HG03060 (cell line): ENCODE data around the gene RASL12.
"Not testable (repeated sequence)": the region's sequence is repeated elsewhere in the genome, so short reads cannot be mapped to it uniquely, and the experiment has no call there.

Experiments
- ATAC-seq: cut with Tn5 transposase; IDR thresholded peaks from one replicate; pipeline ENCODE4 v1.9.1; 2021; ENCODE audit warnings: low read depth, moderate number of reproducible peaks; ENCODE audit not compliant: unreplicated experiment

The RASL12 gene

GRCh38 chr15:65057549-65057940 is 10.2 kb downstream of the RASL12 start:
- ATAC-seq: no peak

DNA sequence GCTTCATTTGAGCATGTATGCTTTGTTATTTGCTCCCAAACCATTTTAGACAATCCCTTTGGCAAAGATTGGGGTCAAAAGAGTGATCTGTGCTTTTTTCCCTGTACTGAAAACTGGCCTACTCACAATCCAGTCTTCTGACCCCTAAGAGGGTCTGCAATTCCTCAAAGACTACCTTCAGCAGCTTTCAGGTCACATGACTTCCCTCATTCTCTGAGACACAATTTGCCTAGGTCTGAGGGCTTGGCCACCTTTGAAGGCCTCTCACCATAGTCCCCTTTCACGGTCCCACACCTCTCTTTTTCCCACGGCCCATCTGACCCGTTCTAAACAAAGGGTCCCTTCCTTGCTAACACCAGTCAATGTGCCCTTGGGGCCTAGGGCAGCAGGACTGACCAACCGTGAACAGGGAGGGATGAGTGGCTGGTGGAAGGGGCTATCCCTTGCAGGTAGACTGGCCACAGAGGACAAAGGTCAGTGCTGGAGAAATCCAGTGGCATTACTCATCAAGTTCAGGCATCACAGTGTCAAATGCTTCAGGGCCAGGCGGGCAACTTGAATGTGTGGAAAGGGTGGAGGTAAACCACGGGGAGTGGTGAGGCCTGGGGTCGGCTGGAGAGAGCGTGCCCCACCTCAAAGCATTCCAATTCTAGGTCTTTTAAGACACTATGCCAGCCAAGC is 10.8 kb downstream of the RASL12 start:
- ATAC-seq: no peak

DNA sequence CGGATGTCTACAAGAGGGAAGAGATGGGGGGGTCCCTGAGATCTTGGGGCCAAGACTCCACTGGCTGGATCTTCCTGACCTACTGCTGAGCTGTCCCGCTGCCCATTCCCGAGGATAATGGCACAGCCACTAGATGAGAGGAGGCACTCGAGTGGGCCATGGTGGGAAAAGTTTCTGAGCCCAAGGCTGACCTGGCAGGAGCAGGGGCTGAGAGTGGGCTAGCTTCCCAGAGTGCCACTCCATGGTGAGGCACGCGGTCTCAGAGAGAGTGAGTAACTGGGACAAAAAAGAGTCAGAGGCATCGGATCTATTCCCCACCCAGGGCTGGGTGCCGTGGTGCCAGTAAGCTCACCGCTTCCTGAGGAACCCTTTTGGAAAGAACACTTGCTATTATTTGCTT is 11.7 kb downstream of the RASL12 start:
- no peak for ATAC-seq

DNA sequence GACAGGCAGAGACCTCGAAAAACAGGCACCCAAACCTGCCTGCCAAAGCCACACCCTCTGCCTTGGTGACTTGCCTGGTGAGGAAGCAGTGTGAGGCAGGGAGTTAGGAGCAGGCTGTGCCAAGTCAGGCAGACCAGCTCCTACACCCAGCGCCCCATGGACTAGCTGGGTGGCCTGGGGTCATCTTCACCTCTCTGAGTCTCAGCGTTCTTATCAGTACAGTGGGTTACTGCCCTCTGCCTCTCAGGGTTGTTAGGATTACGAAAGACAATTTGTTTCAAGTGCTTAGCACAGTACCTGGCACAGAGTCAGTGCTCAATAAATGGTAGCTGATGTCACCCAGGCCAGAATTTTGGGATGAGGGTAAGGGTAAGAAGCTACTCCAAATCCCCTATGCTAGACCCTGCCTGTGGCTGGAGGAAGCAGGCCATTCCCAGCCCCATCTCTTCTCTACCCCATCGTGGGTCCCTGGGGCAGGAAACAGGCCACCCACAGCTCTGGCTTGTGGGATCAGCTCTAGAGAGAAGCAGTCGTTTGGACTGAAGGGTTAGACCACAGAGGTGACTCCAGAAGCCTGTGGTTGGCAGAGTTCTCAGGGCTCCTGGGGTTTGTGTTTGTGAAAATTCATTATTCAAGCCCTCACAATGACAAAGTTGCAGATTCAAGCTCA is 12.5 kb downstream of the RASL12 start:
- no peak for ATAC-seq

- no peak for ATAC-seq
Measured at GRCh38 chr15:65054333-65055200, 13.2 kb downstream of the RASL12 start.

DNA sequence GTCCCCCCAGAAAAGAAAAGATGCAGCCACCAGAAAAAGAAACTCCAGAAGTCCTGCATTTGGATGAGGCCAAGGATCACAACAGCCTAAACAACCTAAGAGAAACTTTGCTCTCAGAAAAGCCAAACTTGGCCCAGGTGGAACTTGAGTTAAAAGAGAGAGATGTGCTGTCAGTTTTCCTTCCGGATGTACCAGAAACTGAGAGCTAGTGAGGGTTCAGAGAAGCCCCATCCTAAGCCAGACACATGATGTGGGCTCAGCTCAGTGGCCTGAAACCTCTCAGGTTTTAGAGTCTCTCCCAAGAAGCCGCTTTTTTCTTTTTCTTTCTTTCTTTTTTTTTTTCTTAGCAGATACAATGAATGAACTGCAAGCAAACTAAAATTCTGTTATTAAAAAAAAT is 14.8 kb downstream of the RASL12 start:
- ATAC-seq: no peak

- ATAC-seq: no peak
Measured at GRCh38 chr15:65051266-65051665, 16.5 kb downstream of the RASL12 start.

DNA sequence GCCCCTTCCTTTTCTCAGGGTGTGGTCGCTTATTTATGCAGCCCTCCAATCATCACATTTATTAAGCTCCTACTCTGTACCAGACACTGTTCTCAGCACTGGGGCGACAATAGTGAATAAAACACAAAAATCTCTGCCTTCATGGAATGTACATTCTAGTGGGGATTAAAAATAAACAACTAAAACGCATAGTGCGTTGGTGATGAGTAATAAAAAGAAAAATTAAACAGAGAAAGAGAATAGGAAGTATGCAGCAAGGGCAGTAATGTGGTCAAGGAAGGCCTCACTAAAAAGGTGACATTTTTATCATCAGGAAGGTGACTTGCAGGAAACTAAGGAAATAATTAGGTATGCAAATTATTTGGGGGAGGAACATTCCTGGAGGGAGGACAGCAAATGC is 17.5 kb downstream of the RASL12 start:
- ATAC-seq: no peak

DNA sequence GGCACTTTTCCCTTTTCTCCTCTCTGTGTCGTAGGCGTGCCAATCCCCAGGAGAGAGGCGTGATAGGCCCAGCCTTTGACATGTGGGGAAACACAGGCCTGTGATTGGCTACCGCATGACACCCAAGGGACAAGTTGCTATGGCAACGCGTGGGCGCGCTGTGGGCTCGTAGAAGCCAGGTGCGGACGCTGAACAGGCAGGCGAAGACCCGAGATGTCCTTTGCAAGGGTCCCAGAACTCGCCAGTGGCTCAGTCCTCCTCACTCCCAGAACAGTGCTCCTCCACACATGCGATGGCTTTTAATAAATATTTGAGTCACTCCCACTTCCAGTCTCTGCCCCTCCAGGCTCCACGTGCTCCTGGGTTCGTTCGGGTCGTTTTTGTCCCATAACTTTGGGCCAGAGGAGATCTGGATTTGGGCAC is 18.4 kb downstream of the RASL12 start:
- peak; percentile 78 for ATAC-seq

- ATAC-seq: no peak
Measured at GRCh38 chr15:65048241-65048640, 19.6 kb downstream of the RASL12 start.

DNA sequence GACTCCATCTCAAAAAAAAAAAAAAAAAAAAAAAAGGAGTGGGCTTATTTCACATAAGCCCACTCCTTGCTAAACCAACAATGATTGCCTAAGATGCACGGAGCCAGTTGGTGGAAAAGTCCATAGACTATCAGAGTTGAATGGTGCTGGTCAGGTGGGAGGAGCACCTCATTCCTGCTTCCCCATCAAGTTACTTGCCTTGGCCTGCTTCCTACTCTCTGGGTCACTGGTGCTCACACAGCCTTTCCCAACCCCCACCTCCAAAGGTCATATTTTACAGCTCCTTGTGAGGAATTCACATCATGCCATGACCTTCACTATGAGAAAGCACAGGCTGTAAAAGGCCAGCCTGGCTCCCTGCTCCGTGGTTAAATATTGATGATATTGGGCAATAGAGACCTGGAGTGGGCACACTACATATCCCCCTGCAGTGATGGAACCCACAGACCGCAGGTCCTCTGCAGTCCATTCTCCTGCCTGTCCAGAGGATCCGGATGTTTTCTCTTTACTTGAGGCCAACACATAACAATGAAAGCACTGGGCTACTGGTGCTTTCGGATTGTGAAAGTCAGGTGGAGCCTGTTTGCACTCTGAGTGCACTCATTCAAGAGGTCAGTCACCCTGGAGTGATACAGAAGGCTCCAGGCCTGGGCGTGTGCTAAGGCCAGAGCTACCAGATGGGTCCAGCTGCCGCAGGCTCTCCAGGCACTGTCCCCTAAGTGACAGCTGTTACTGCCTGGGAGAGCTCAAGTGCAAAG is 22.9 kb downstream of the RASL12 start, which contains the start of gene SLC51B:
SLC51B (plus strand) TSS at position 664 of the 758 bp plus-strand sequence. CDS start 4,618 bp downstream, outside the sequence.
- ATAC-seq: no peak

DNA sequence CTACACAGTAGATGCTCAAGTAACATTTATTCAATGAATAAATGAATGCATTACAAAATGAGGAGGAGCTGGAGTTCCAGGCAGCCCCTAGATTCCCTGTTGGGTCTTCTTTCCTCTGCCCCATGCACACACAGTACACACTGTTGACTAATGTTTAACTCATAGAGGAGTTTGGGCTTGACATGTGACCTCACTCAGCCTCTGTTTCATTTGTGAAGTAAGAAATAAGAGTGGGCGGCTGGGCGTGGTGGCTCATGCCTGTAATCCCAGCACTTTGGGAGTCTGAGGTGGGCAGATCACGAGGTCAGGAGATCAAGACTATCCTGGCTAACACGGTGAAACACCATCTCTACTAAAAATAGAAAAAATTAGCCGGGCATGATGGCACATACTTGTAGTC is 23.6 kb downstream of the RASL12 start:
- not testable (repeated sequence) for ATAC-seq

GRCh38 chr15:65042776-65043327 is 24.9 kb downstream of the RASL12 start:
- no peak for ATAC-seq

DNA sequence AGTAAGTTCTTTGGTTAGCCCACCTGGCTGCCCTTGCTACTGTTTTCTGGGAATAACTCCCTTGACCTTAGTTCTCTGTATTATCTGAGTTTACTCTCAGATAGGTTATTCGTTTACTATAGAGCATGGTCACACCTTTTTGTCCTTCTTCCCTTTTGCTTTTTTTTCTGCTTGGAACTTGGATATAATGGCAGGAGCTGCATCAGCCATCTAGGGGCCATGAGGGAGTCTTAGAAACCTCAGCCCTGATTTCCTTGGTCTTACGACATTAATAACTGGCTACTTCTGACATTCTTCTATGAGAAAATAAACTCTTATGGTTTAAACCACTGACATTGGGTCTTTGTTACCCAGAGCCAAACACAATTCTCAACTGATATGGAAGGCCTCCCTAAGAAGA is 26.0 kb downstream of the RASL12 start:
- no peak for ATAC-seq

DNA sequence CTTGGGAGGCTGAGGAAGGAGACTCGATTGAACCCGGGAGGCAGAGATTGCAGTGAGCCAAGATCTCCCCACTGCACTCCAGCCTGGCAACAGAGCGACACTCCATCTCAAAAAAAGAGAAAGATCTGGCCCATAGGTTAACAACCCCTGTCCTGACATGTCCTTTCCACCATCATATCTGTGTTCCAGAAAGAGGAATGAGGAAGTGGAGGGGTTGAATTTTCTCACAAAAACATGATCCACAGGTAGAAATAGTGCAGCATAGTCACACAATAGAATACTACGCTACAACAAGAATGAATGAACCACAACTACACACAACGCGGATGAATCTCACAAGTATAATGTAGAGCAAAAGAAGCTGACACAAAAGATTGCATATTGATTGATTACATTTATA is 27.3 kb downstream of the RASL12 start:
- no peak for ATAC-seq

GRCh38 chr15:65038836-65039235 is 29.0 kb downstream of the RASL12 start:
- ATAC-seq: no peak

- no peak for ATAC-seq
Measured at GRCh38 chr15:65038428-65038827, 29.4 kb downstream of the RASL12 start.

DNA sequence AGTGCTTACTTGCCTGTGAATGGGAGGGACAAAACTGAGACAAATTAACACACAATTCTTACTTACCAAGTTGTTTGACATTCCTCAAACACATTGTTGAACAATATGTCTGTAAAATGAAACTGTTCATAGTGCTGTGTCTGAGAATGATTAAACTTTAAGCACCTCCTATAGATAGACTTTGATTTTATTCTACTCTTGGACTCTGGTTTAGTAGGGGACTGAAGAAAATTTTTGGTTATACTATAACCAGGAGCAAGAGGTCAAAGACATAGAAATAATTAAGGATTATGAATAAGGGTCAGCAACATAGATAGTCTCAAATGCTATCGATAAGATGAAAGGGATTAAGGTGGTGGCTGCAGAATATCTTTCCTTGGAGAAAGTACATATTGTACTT is 30.5 kb downstream of the RASL12 start:
- no peak for ATAC-seq

- ATAC-seq: no peak
Measured at GRCh38 chr15:65034719-65035118, 33.1 kb downstream of the RASL12 start.

- no peak for ATAC-seq
Measured at GRCh38 chr15:65033659-65034269, 34.0 kb downstream of the RASL12 start.
